OCI-LY1 (cell line): Measurements from ENCODE around the gene ARF3.
A peak's percentile ranks its signal among the peaks of the same experiment; 100 is the strongest.

ENCODE experiments used
- H2AFZ ChIP-seq: fragments of 200-600 bp; sonication (generic), shearing (Covaris generic); 2 replicates; pipeline ENCODE4 v1.6.0; 2014; ENCODE audit warnings: antibody characterized with exemption, mild to moderate bottlenecking, low read length
- H3F3A ChIP-seq: fragments of 200-600 bp; sonication (generic), shearing (Covaris generic); 2 replicates; pipeline ENCODE4 v1.6.0; 2014; ENCODE audit warnings: mild to moderate bottlenecking, antibody characterized with exemption, low read length, moderate library complexity; ENCODE audit not compliant: insufficient read depth
- H3K27ac ChIP-seq: fragments of 200-600 bp; sonication (generic); 2 replicates; pipeline ENCODE4 v1.5.1; 2014; ENCODE audit warnings: low read length, mixed run types, mild to moderate bottlenecking, low read depth; ENCODE audit not compliant: poor library complexity, severe bottlenecking
- H3K27me3 ChIP-seq: fragments of 200-600 bp; sonication (generic); 2 replicates; pipeline ENCODE4 v1.6.0; 2014; ENCODE audit warnings: antibody characterized with exemption, mild to moderate bottlenecking, low read length, moderate library complexity; ENCODE audit not compliant: insufficient read depth
- H3K36me3 ChIP-seq: fragments of 200-600 bp; sonication (generic); 2 replicates; pipeline ENCODE4 v1.6.1; 2014; ENCODE audit warnings: mild to moderate bottlenecking, antibody characterized with exemption, low read length, moderate library complexity, mixed read lengths; ENCODE audit not compliant: insufficient read depth
- H3K4me1 ChIP-seq: fragments of 200-600 bp; sonication (generic); 2 replicates; pipeline ENCODE4 v1.5.1; 2014; ENCODE audit warnings: mild to moderate bottlenecking, low read length, moderate library complexity; ENCODE audit not compliant: insufficient read depth, severe bottlenecking
- H3K4me2 ChIP-seq: fragments of 200-600 bp; sonication (generic), shearing (Covaris generic); 2 replicates; pipeline ENCODE4 v1.6.1; 2014; ENCODE audit warnings: low read length
- H3K4me3 ChIP-seq: fragments of 200-600 bp; sonication (generic); 2 replicates; pipeline ENCODE4 v1.5.1; 2014; ENCODE audit warnings: low read length, low read depth, mild to moderate bottlenecking, mixed read lengths; ENCODE audit not compliant: poor library complexity, severe bottlenecking
- H3K79me2 ChIP-seq: fragments of 200-600 bp; shearing (Covaris generic); 2 replicates; pipeline ENCODE4 v1.6.1; 2016; ENCODE audit warnings: mixed run types, low read length, mixed read lengths; ENCODE audit not compliant: insufficient read depth
- H3K9ac ChIP-seq: fragments of 200-600 bp; sonication (generic), shearing (Covaris generic); 2 replicates; pipeline ENCODE4 v1.6.1; 2014; ENCODE audit warnings: mild to moderate bottlenecking, low read length, mixed read lengths
- H3K9me2 ChIP-seq: fragments of 200-600 bp; sonication (generic), shearing (Covaris generic); 2 replicates; pipeline ENCODE4 v1.6.1; 2014; ENCODE audit warnings: low read depth, mild to moderate bottlenecking, low read length, mixed read lengths
- H3K9me3 ChIP-seq: fragments of 200-600 bp; shearing (Covaris generic); 2 replicates; pipeline ENCODE4 v1.6.1; 2014; ENCODE audit warnings: low read length, mixed read lengths
- H4K20me1 ChIP-seq: fragments of 200-600 bp; sonication (generic), shearing (Covaris generic); 2 replicates; pipeline ENCODE4 v1.6.0; 2016; ENCODE audit warnings: mild to moderate bottlenecking, low read length; ENCODE audit not compliant: insufficient read depth
- CTCF ChIP-seq: fragments of 200-600 bp; sonication (generic), shearing (Covaris generic); IDR thresholded peaks from 2 replicates; pipeline ENCODE4 v1.5.1; 2017; ENCODE audit warnings: mild to moderate bottlenecking, antibody characterized with exemption, low read length, moderate library complexity, mixed read lengths
- EZH2 ChIP-seq: fragments of 200-600 bp; sonication (generic), shearing (Covaris generic); IDR thresholded peaks from 2 replicates; pipeline ENCODE4 v1.8.0; 2017; ENCODE audit warnings: borderline replicate concordance, mixed run types, mild to moderate bottlenecking, antibody characterized with exemption, low read length, moderate library complexity, mixed read lengths

The ARF3 gene

GRCh38 chr12:48894271-48894670 is 63.0 kb downstream of the ARF3 start:
- no peaks in the 10 kb centered on the region for H3K36me3 ChIP-seq
- TF ChIP-seq CTCF (no peak), EZH2 (no peak)
- no peaks in the 10 kb centered on the region for H4K20me1 ChIP-seq

DNA sequence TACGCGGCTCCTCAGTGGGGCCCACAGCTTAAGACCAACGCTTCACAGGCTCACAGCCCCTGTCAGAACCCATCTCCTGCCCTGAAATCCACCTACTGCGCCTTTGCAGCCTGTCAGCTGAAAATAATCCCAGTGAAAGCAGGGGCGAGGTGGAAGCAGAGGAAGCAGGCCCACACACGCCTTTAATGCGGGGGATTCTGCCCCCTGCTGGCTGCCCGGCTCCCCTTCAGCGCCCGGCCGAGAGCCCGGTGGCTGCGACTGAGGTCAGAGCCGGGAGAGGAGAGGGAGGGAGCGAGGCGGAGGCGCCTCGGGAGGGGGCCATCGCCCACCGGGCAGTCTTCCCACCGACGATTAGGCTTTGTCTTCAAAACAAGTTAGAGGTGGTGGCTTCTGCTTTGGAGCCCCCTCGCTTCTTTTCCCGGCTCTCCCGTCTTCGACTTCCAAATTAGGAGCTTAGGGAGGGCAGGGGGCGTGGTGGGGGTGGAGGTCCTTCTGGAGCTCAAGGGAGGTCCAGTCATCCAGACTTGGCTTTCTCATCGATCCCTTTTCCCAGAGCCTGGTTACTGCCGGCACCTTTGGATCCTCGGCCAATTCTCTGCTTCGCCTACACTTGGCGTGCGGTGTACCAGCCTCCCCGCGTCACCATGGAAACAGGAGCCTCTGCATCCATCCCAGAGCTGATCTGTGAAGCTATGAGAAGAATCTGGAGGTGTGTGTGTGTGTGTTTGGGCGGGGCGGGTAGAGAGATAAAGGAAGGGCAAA is 66.4 kb downstream of the ARF3 start:
- no peaks in the 10 kb centered on the region; the same call in 1 of the 2 replicates for H3K36me3 ChIP-seq
- no peak overlapping the region for H3K4me2 ChIP-seq
- H3F3A ChIP-seq = no peaks in the 10 kb centered on the region
- no peak for TF ChIP-seq EZH2
- TF ChIP-seq CTCF = peak; percentile 95
- H3K27me3 ChIP-seq = no peaks in the 10 kb centered on the region; the same call in 1 of the 2 replicates
- no peaks in the 10 kb centered on the region for H4K20me1 ChIP-seq
- no peaks in the 10 kb centered on the region for H3K9me3 ChIP-seq
- H3K4me1 ChIP-seq = no peaks in the 10 kb centered on the region
- H3K79me2 ChIP-seq = no peaks in the 10 kb centered on the region
- H3K27ac ChIP-seq = no peak overlapping the region
- H3K9me2 ChIP-seq = no peaks in the 10 kb centered on the region
- no peak overlapping the region for H3K9ac ChIP-seq
- no peak overlapping the region for H2AFZ ChIP-seq
- no peak overlapping the region for H3K4me3 ChIP-seq

More at GRCh38 chr12:48894271-48894670, 63.0 kb downstream of the ARF3 start:
- H2AFZ ChIP-seq = no peak overlapping the region
- H3K9me3 ChIP-seq = no peaks in the 10 kb centered on the region
- H3K9me2 ChIP-seq = no peaks in the 10 kb centered on the region
- no peak overlapping the region for H3K4me3 ChIP-seq
- H3K79me2 ChIP-seq = no peaks in the 10 kb centered on the region
- H3F3A ChIP-seq = no peaks in the 10 kb centered on the region
- no peaks in the 10 kb centered on the region; the same call in 1 of the 2 replicates for H3K27me3 ChIP-seq
- H3K4me1 ChIP-seq = no peaks in the 10 kb centered on the region
- H3K4me2 ChIP-seq = no peak overlapping the region
- no peak overlapping the region for H3K27ac ChIP-seq
- no peak overlapping the region for H3K9ac ChIP-seq

- H3K27me3 ChIP-seq = no peaks in the 10 kb centered on the region; the same call in 1 of the 2 replicates
- H3K4me3 ChIP-seq = no peak overlapping the region
- H3K9ac ChIP-seq = no peak overlapping the region
- H4K20me1 ChIP-seq = no peaks in the 10 kb centered on the region
- H3K4me1 ChIP-seq = no peaks in the 10 kb centered on the region
- H3K79me2 ChIP-seq = no peaks in the 10 kb centered on the region
- H2AFZ ChIP-seq = no peak overlapping the region
- H3K4me2 ChIP-seq = no peak overlapping the region
- no peaks in the 10 kb centered on the region for H3K9me3 ChIP-seq
- no peaks in the 10 kb centered on the region for H3F3A ChIP-seq
- no peak for TF ChIP-seq CTCF
- no peak for TF ChIP-seq EZH2
- no peaks in the 10 kb centered on the region for H3K9me2 ChIP-seq
- no peak overlapping the region for H3K27ac ChIP-seq
- no peaks in the 10 kb centered on the region; the same call in 1 of the 2 replicates for H3K36me3 ChIP-seq
Observed at GRCh38 chr12:48889679-48890078, 67.6 kb downstream of the ARF3 start.
